Epithelial cell of esophagus (primary cell): ENCODE data around the gene H2BK1.

Experiments used
- DNase-seq: peaks from one replicate; pipeline ENCODE4 v3.0.0; 2010; ENCODE audit warnings: low read depth
- H3K4me3 ChIP-seq: 2 replicates; pipeline ENCODE4 v1.5.1; 2011; ENCODE audit warnings: mild to moderate bottlenecking, low read length, control low read depth
- TF ChIP-seq, protein P1 (sequence below): IDR thresholded peaks from 2 replicates; pipeline ENCODE4 v1.5.1; 2011; ENCODE audit warnings: low read depth, mild to moderate bottlenecking, low read length, control low read depth, inconsistent platforms; ENCODE audit not compliant: insufficient read depth; ENCODE audit errors: missing control alignments

Gene H2BK1

DNA sequence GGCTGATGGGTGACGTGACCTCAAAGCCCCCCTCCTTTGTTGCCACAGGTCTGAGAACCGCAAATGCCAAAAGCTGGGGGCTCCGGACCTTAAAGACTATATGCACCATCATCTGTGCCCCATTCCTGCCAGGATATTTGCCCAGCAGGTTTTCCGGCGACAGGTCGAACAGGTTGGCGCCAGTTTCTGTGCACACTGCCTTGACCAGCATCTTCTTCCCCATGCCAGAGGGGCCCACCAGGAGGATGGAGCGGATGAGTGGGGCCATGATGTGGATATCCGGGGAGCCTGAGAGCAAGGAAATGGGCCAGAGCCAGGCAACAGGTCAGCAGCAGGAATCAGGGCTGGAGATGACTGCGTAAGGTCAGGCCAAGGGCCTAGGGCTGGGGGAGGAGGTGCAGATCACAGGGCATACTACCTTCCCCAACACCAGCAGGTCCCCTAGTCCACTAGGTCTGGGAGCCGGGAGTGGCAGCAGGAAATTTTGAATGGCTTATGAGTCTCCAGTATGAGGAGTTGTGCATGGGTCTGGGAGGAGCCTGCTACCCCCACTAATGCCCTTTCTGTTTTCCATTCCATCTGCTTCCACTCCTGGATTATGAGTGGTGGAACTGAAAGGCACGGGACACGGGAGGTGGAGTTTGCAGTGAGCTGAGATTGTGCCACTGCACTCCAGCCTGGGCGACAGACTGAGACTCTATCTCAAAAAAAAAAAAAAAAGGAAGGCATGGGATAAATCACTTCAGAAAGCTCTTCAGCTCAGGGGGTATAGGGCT, 16.9 kb downstream of the H2BK1 start:
- H3K4me3 ChIP-seq = no peak overlapping the region
- DNase-seq = no peak
- TF ChIP-seq, protein P1, sequence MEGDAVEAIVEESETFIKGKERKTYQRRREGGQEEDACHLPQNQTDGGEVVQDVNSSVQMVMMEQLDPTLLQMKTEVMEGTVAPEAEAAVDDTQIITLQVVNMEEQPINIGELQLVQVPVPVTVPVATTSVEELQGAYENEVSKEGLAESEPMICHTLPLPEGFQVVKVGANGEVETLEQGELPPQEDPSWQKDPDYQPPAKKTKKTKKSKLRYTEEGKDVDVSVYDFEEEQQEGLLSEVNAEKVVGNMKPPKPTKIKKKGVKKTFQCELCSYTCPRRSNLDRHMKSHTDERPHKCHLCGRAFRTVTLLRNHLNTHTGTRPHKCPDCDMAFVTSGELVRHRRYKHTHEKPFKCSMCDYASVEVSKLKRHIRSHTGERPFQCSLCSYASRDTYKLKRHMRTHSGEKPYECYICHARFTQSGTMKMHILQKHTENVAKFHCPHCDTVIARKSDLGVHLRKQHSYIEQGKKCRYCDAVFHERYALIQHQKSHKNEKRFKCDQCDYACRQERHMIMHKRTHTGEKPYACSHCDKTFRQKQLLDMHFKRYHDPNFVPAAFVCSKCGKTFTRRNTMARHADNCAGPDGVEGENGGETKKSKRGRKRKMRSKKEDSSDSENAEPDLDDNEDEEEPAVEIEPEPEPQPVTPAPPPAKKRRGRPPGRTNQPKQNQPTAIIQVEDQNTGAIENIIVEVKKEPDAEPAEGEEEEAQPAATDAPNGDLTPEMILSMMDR = no peak

DNA sequence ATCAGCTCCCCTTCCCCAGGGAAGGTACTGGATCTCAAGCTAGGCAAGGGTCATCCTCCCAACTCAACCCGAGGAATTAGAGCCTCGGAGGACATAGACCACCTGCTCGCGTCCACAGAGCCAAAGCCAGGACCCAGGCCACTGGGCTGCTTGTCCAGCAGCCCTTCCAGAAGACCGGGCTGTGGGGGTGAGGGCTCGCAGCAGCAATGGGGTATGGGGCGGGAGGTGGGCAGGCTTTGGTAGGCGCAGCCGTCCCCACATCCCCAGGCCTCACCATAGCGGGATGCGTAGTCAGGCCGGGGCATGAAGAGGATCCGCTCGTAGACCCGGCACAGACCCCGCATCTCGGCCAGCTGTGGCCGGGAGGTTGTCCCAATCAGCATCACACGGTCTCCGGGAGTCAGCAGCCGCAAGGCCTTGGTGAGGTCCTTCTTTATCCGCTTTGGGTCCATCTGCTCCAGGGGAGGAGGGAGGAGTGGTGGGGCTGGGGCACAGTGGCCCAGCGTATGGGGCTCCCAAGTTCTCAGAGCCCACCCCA, 18.2 kb downstream of the H2BK1 start:
- TF ChIP-seq, protein P1 = no peak

DNA sequence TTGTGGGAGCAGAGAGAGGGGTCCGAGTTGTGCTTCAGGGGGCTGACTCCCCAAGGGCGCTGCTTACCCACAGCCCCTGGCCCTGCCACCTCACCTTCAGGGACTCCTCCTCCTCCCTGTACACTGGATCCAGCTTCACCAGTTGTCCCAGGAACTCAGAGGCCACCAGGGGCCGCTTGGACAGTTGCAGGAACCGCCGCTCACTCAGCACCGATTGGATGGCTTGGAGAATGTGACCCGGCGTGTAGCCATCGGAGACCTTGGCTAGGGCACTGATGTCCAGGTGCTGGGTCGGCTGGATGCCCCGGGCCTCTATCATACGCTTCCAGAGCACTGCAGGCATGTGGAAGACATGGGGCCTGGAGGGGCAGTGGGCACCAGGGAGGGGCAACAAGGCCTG, 18.7 kb downstream of the H2BK1 start:
- DNase-seq = no peak
- no peak overlapping the region for H3K4me3 ChIP-seq
- TF ChIP-seq, protein P1 = no peak

More for the DNA sequence above, 18.2 kb downstream of the H2BK1 start:
- H3K4me3 ChIP-seq = no peak overlapping the region
- no peak for DNase-seq

DNA sequence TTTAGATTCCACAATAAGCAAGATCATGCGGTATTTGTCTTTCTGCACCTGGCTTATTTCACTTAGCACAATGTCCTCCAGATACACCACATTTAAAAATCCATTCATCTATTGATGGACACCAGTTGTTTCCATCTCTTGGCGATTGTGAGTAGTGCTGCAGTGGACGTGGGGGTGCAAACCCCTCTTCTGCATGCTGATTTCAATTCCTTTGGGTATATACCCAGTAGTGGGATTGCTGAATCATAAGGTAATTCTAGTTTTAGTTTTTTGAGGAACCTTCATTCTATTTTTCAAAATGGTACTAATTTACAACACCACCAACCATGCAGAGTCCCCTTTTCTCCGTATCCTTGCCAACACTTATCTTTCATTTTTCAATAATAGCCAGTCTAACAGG, 21.2 kb downstream of the H2BK1 start:
- no peak overlapping the region for H3K4me3 ChIP-seq
- TF ChIP-seq, protein P1 = no peak
- no peak for DNase-seq

DNA sequence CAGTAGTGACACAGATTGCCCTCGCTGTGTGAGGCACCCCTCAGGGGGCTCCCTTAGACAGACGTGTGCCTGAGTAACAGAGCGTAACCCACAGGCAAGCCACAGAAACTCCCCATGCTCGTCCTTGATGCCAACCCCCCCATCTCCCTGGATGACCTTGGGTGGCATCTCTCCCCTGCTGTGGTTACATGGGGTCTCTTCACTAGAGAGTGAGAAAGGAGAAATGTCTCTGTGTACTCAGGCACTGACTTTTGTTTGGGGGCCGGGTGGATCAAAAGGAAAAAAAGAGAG, 22.1 kb downstream of the H2BK1 start:
- TF ChIP-seq, protein P1 = no peak
- no peak for DNase-seq
- no peak overlapping the region for H3K4me3 ChIP-seq

DNA sequence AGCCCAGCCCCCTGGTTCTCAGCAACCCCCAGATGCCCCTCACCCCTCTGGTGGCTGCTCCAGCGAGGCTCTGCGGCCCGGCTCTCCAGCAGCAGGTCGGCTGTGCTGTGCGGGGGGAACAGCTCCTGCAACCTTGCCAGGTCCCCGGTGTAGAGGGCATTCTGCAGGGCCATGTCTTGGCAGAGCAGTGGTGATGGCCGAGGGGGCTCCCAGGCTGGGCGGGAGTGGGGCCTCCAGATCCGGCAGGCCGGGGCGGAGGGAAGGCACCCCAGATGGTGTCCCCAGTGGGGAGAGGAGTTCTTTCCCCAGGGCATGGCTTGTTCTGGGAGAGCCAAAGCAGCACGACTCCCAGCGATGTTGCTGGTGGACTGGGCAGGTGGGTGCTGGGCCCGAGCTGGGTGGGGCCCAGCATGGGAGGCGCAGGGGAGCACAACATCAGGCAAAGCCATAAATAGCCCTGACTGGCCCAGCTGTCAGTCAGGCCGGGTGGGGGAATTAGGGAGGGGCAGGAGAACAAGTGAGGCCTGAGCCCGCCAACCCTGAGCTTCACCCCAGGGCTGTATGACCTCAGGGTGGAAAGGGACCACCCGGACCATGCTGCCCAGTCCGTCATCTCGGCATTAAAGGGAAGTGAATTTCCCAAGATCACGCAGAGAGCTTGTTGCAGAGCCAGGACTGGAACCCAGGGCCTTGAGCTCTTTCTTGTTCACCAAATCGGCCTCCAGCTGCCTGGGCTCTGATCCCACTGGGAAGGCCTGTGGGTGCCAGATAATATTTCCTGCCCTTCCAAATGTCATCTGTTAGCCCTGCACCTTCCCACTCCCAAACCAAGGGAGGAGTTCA, 22.7 kb downstream of the H2BK1 start:
- no peak overlapping the region for H3K4me3 ChIP-seq
- TF ChIP-seq, protein P1 = no peak
- DNase-seq = no peak
